GM11168 (cell line): ENCODE measurements around the gene GALNT14.
"Not testable (repeated sequence)": the region's sequence is repeated elsewhere in the genome, so short reads cannot be mapped to it uniquely, and the experiment has no call there.

Source experiments
- in situ Hi-C: fragments of 300-500 bp; cut with MboI; formaldehyde crosslinking; loops from one replicate; pipeline ENCODE4 v1.12.0; 2022; ENCODE audit warnings: low sequenced_read_pairs; ENCODE audit not compliant: unreplicated experiment

GALNT14 gene

GRCh38 chr2:31138037-31138962, at the start of gene GALNT14:
Gene GALNT14 (minus strand): TSS chr2:31138440. CDS start chr2:31138086, 354 bp downstream.
- in situ Hi-C loops, result no loop called here

- in situ Hi-C loops, result no loop called here
Measured at GRCh38 chr2:31187166-31187565, 48.9 kb upstream of the GALNT14 start.

GRCh38 chr2:31183973-31184372, 45.7 kb upstream of the GALNT14 start:
- in situ Hi-C loops, result not testable (repeated sequence)

GRCh38 chr2:31176742-31177141, 38.5 kb upstream of the GALNT14 start:
- in situ Hi-C loops, result loop anchor here (10.0 kb wide), 1 partner anchor 462 kb away; no protein-coding TSS in a partner anchor

- in situ Hi-C loops, result loop anchor here (10.0 to 25.0 kb wide), 2 partner anchors 166 to 456 kb away; no protein-coding TSS in a partner anchor
Measured at GRCh38 chr2:31171142-31171541, 32.9 kb upstream of the GALNT14 start.

GRCh38 chr2:31170071-31170698, 31.9 kb upstream of the GALNT14 start:
- in situ Hi-C loops, result loop anchor here (10.0 to 25.0 kb wide), 2 partner anchors 167 to 455 kb away; no protein-coding TSS in a partner anchor

GRCh38 chr2:31168291-31168690, 30.1 kb upstream of the GALNT14 start:
- in situ Hi-C loops, result loop anchor here (25.0 kb wide), 1 partner anchor 169 kb away; no protein-coding TSS in a partner anchor

GRCh38 chr2:31166925-31167324, 28.7 kb upstream of the GALNT14 start:
- in situ Hi-C loops, result loop anchor here (25.0 kb wide), 1 partner anchor 170 kb away; no protein-coding TSS in a partner anchor

GRCh38 chr2:31163011-31163539, 24.8 kb upstream of the GALNT14 start:
- in situ Hi-C loops, result loop anchor here (25.0 kb wide), 1 partner anchor 174 kb away; no protein-coding TSS in a partner anchor

- in situ Hi-C loops, result loop anchor here (25.0 kb wide), 1 partner anchor 176 kb away; no protein-coding TSS in a partner anchor
Measured at GRCh38 chr2:31161637-31162036, 23.4 kb upstream of the GALNT14 start.

- in situ Hi-C loops, result loop anchor here (25.0 kb wide), 1 partner anchor 186 kb away; no protein-coding TSS in a partner anchor
Measured at GRCh38 chr2:31151501-31151900, 13.3 kb upstream of the GALNT14 start.

- in situ Hi-C loops, result loop anchor here (25.0 kb wide), 1 partner anchor 187 kb away; no protein-coding TSS in a partner anchor
Measured at GRCh38 chr2:31150120-31150670, 12.0 kb upstream of the GALNT14 start.

GRCh38 chr2:31148514-31148913, 10.3 kb upstream of the GALNT14 start:
- in situ Hi-C loops, result no loop called here

GRCh38 chr2:31147645-31148044, 9.4 kb upstream of the GALNT14 start:
- in situ Hi-C loops, result no loop called here

- in situ Hi-C loops, result no loop called here
Measured at GRCh38 chr2:31142110-31142509, 3.9 kb upstream of the GALNT14 start.

- in situ Hi-C loops, result no loop called here
Measured at GRCh38 chr2:31141443-31142085, 3.3 kb upstream of the GALNT14 start.

- in situ Hi-C loops, result no loop called here
Measured at GRCh38 chr2:31140151-31140550, 1.9 kb upstream of the GALNT14 start.

- in situ Hi-C loops, result no loop called here
Measured at GRCh38 chr2:31139671-31140070, 1.4 kb upstream of the GALNT14 start.

GRCh38 chr2:31137211-31138036, 816 bp downstream of the GALNT14 start:
- in situ Hi-C loops, result no loop called here
